IgD-negative memory B cell (primary cell): Measurements from ENCODE around the gene CHCHD6. TPM values are rescaled to one million over a fixed set of nuclear protein-coding genes. Genes with fewer than 3 reads are reported as not detected.
A peak's percentile ranks its signal among the peaks of the same experiment; 100 is the strongest.

Experiments used
- H3K27ac Mint-ChIP-seq, 3 donors: one replicate each; pipeline ENCODE4 v1.8.0; 2020 to 2022; ENCODE audit warnings: mild to moderate bottlenecking in 3 of 3, mixed read lengths in 3 of 3, moderate library complexity in 1 of 3
- H3K27me3 Mint-ChIP-seq: one replicate; pipeline ENCODE4 v1.8.0; 2021; ENCODE audit warnings: mixed read lengths
- H3K36me3 Mint-ChIP-seq: one replicate; pipeline ENCODE4 v1.8.0; 2020; ENCODE audit warnings: mild to moderate bottlenecking, mixed read lengths
- H3K4me1 Mint-ChIP-seq, 3 donors: one replicate each; pipeline ENCODE4 v1.8.0; 2020 to 2022; ENCODE audit warnings: mixed read lengths in 3 of 3, mild to moderate bottlenecking in 1 of 3
- H3K4me3 Mint-ChIP-seq, 4 donors: one replicate each; pipeline ENCODE4 v1.8.0; 2020 to 2022; ENCODE audit warnings: mild to moderate bottlenecking in 4 of 4, mixed read lengths in 4 of 4, moderate library complexity in 3 of 4
- H3K9me3 Mint-ChIP-seq, 3 donors: one replicate each; pipeline ENCODE4 v1.8.0; 2020 to 2021; ENCODE audit warnings: mixed read lengths in 3 of 3, mild to moderate bottlenecking in 1 of 3
- polyA plus RNA-seq: library from polyadenylated mRNA; unstranded; fragments of 300-500 nt; fragmentation: Illumina TruSeq; gene quantifications from one replicate; pipeline ENCODE4 v1.2.3, GENCODE V29; 2021

The CHCHD6 gene
- polyA plus RNA-seq, 1 donor from 2014 or later: 16.6 TPM

GRCh38 chr3:126679831-126680666, 24.0 kb upstream of the CHCHD6 start:
- no peaks in the 10 kb centered on the region for H3K9me3 Mint-ChIP-seq
- peak overlapping the region in 1 of 4 donors; percentile 92 for H3K4me3 Mint-ChIP-seq
- peaks cover 6 to 19% (median 13%) of the 10 kb centered on the region in 3 donors for H3K4me1 Mint-ChIP-seq
- H3K27ac Mint-ChIP-seq: no peak overlapping the region
- peaks cover 6% of the 10 kb centered on the region for H3K27me3 Mint-ChIP-seq
- no peaks in the 10 kb centered on the region for H3K36me3 Mint-ChIP-seq

- Mint-ChIP-seq H3K27ac (no peak overlapping the region), H3K27me3 (peaks cover 5% of the 10 kb centered on the region), H3K36me3 (no peaks in the 10 kb centered on the region), H3K4me1 (peaks cover 6 to 19% (median 13%) of the 10 kb centered on the region in 3 donors), H3K9me3 (no peaks in the 10 kb centered on the region), H3K4me3 (peak overlapping the region in 1 of 4 donors; percentile 2)
Measured at GRCh38 chr3:126680667-126681055, 23.4 kb upstream of the CHCHD6 start.

- peaks cover 6 to 20% (median 13%) of the 10 kb centered on the region in 3 donors for H3K4me1 Mint-ChIP-seq
- H3K9me3 Mint-ChIP-seq: no peaks in the 10 kb centered on the region
- no peaks in the 10 kb centered on the region for H3K36me3 Mint-ChIP-seq
- H3K27me3 Mint-ChIP-seq: peaks cover 3% of the 10 kb centered on the region
- H3K4me3 Mint-ChIP-seq: no peak overlapping the region
- H3K27ac Mint-ChIP-seq: no peak overlapping the region
Measured at GRCh38 chr3:126682009-126682408, 22.0 kb upstream of the CHCHD6 start.

GRCh38 chr3:126683069-126683468, 21.0 kb upstream of the CHCHD6 start:
- H3K27me3 Mint-ChIP-seq: peaks cover 3% of the 10 kb centered on the region

GRCh38 chr3:126684218-126684751, 19.8 kb upstream of the CHCHD6 start:
- H3K4me3 Mint-ChIP-seq: peak overlapping the region in 1 of 4 donors; percentile 65
- no peaks in the 10 kb centered on the region for H3K9me3 Mint-ChIP-seq
- peaks cover 0 to 5% (median 2%) of the 10 kb centered on the region in 3 donors for H3K4me1 Mint-ChIP-seq
- no peaks in the 10 kb centered on the region for H3K36me3 Mint-ChIP-seq
- H3K27me3 Mint-ChIP-seq: peaks cover 4% of the 10 kb centered on the region
- H3K27ac Mint-ChIP-seq: no peak overlapping the region

More at GRCh38 chr3:126683069-126683468, 21.0 kb upstream of the CHCHD6 start:
- peaks cover 5 to 11% (median 6%) of the 10 kb centered on the region in 3 donors for H3K4me1 Mint-ChIP-seq
- no peak overlapping the region for H3K4me3 Mint-ChIP-seq
- no peaks in the 10 kb centered on the region for H3K36me3 Mint-ChIP-seq
- no peaks in the 10 kb centered on the region for H3K9me3 Mint-ChIP-seq
- H3K27ac Mint-ChIP-seq: peak overlapping the region in 1 of 3 donors; percentile 38

GRCh38 chr3:126685021-126685420, 19.0 kb upstream of the CHCHD6 start:
- Mint-ChIP-seq H3K4me1 (peaks cover 0 to 5% (median 2%) of the 10 kb centered on the region in 3 donors), H3K27me3 (peaks cover 8% of the 10 kb centered on the region), H3K4me3 (peak overlapping the region in 1 of 4 donors; percentile 6), H3K9me3 (no peaks in the 10 kb centered on the region), H3K36me3 (no peaks in the 10 kb centered on the region), H3K27ac (no peak overlapping the region)

GRCh38 chr3:126685493-126685892, 18.5 kb upstream of the CHCHD6 start:
- Mint-ChIP-seq H3K9me3 (no peaks in the 10 kb centered on the region), H3K27me3 (peaks cover 8% of the 10 kb centered on the region), H3K27ac (no peak overlapping the region), H3K36me3 (no peaks in the 10 kb centered on the region), H3K4me3 (no peak overlapping the region), H3K4me1 (peaks cover 0 to 5% (median 2%) of the 10 kb centered on the region in 3 donors)

- Mint-ChIP-seq H3K4me1 (no peaks in the 10 kb centered on the region), H3K27ac (no peak overlapping the region), H3K4me3 (no peak overlapping the region), H3K27me3 (peaks cover 22% of the 10 kb centered on the region), H3K9me3 (peaks cover 0 to 7% (median 3%) of the 10 kb centered on the region in 3 donors), H3K36me3 (no peaks in the 10 kb centered on the region)
Measured at GRCh38 chr3:126691765-126692164, 12.3 kb upstream of the CHCHD6 start.

GRCh38 chr3:126692858-126693257, 11.2 kb upstream of the CHCHD6 start:
- Mint-ChIP-seq H3K4me3 (no peak overlapping the region), H3K36me3 (no peaks in the 10 kb centered on the region), H3K9me3 (peaks cover 0 to 7% (median 3%) of the 10 kb centered on the region in 3 donors), H3K4me1 (no peaks in the 10 kb centered on the region), H3K27ac (no peak overlapping the region), H3K27me3 (peaks cover 24% of the 10 kb centered on the region)

GRCh38 chr3:126693921-126694320, 10.1 kb upstream of the CHCHD6 start:
- H3K4me3 Mint-ChIP-seq: no peak overlapping the region
- peaks cover 22% of the 10 kb centered on the region for H3K27me3 Mint-ChIP-seq
- H3K27ac Mint-ChIP-seq: no peak overlapping the region
- no peaks in the 10 kb centered on the region for H3K36me3 Mint-ChIP-seq
- H3K9me3 Mint-ChIP-seq: peaks cover 0 to 7% (median 3%) of the 10 kb centered on the region in 3 donors
- H3K4me1 Mint-ChIP-seq: no peaks in the 10 kb centered on the region

- Mint-ChIP-seq H3K4me1 (no peaks in the 10 kb centered on the region), H3K27me3 (peaks cover 21% of the 10 kb centered on the region), H3K4me3 (no peak overlapping the region), H3K9me3 (peaks cover 0 to 7% (median 3%) of the 10 kb centered on the region in 3 donors), H3K27ac (no peak overlapping the region), H3K36me3 (no peaks in the 10 kb centered on the region)
Measured at GRCh38 chr3:126696701-126697267, 7.3 kb upstream of the CHCHD6 start.

GRCh38 chr3:126699011-126699410, 5.0 kb upstream of the CHCHD6 start:
- Mint-ChIP-seq H3K4me3 (no peak overlapping the region), H3K4me1 (peaks cover 6 to 10% (median 7%) of the 10 kb centered on the region in 3 donors)

GRCh38 chr3:126704494-126705214, 614 bp downstream of the CHCHD6 start:
- Mint-ChIP-seq H3K9me3 (no peaks in the 10 kb centered on the region), H3K27me3 (peaks cover 8% of the 10 kb centered on the region), H3K4me3 (peak overlapping the region; percentile 88 to 98 (median 97)), H3K36me3 (peaks cover 1% of the 10 kb centered on the region), H3K27ac (peak overlapping the region; percentile 28 to 81 (median 57)), H3K4me1 (peaks cover 12 to 19% (median 15%) of the 10 kb centered on the region in 3 donors)

More at GRCh38 chr3:126699011-126699410, 5.0 kb upstream of the CHCHD6 start:
- H3K27ac Mint-ChIP-seq: no peak overlapping the region
- peaks cover 17% of the 10 kb centered on the region for H3K27me3 Mint-ChIP-seq
- H3K9me3 Mint-ChIP-seq: peaks cover 0 to 7% (median 3%) of the 10 kb centered on the region in 3 donors
- no peaks in the 10 kb centered on the region for H3K36me3 Mint-ChIP-seq

- Mint-ChIP-seq H3K27me3 (peaks cover 2% of the 10 kb centered on the region), H3K36me3 (peaks cover 2% of the 10 kb centered on the region), H3K4me1 (peaks cover 12 to 19% (median 15%) of the 10 kb centered on the region in 3 donors), H3K9me3 (no peaks in the 10 kb centered on the region), H3K4me3 (peak overlapping the region in 1 of 4 donors; percentile 88), H3K27ac (no peak overlapping the region)
Measured at GRCh38 chr3:126706631-126707030, 2.6 kb downstream of the CHCHD6 start.
